ENCODE data around the gene PLSCR3. TPM values are rescaled to one million over a fixed set of nuclear protein-coding genes. Genes with fewer than 3 reads are reported as not detected.

PLSCR3 gene
- total RNA-seq, 6 experiments from 2014 or later = 5.5 to 8.9 (median 6.4) TPM

DNA sequence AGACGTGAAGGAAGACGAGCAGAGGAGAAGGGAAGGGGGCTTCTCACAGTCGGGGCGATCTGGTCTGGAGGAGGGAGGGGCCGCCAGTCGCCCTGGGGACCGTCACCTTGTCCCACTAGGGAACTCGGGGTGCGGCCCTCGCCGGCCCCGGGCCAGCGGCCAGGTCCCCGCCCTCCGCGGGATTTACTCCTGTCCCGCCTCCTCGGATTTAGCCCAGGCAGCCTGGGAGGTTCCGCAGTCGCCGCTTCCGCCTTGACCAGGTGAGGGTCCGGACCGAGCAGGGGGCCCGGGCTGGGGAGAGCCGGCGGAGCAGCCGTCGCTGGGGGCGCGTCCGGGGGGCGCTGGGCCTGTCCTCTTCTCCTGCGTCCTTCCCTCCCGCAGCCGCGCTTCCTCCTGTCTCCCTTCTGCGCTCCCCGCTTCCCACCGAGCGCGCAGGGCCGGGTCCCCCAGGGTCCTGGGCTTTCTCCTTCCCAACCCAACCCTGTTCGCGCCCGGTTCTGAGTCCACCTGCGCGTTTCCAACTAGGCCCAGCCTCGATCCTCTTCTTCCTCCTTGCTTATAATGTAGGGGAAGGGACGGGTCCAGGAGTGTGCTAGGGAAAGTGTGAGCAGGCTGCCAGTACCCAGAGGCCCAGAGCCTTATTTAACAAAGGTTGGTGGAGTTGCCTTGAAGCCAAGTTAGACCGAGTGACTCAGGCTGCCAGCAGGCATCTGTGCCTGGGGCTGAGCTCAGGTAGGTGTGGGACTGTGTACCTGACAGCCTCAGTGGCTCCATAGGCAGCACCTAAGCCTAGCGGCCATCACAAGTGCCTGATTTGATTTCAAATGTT, 13.3 kb downstream of the PLSCR3 start, which contains the start of gene TNK1:
Gene TNK1 (plus strand): TSS at position 235 of the 829 bp plus-strand sequence. CDS start 1,838 bp downstream, outside the sequence.
- Histone ChIP-seq H3K9me3 (no peaks in the 10 kb centered on the region), H3K27ac (peak within 1 kb of the TSS in 1 of 3 donors; percentile 3), H3K4me1 (peaks cover 0 to 10% (median 0%) of the 10 kb centered on the region in 4 donors), H3K27me3 (no peaks in the 10 kb centered on the region), H3K36me3 (no peaks in the 10 kb centered on the region), H3K4me3 (peak within 1 kb of the TSS; percentile 36 to 70 (median 65))
- intact Hi-C loops (cut with DNase I) = no loop called here
- TF ChIP-seq POLR2A (IDR thresholded peaks at IDR 0.05) = peak; percentile 54
- TF ChIP-seq, protein P1, sequence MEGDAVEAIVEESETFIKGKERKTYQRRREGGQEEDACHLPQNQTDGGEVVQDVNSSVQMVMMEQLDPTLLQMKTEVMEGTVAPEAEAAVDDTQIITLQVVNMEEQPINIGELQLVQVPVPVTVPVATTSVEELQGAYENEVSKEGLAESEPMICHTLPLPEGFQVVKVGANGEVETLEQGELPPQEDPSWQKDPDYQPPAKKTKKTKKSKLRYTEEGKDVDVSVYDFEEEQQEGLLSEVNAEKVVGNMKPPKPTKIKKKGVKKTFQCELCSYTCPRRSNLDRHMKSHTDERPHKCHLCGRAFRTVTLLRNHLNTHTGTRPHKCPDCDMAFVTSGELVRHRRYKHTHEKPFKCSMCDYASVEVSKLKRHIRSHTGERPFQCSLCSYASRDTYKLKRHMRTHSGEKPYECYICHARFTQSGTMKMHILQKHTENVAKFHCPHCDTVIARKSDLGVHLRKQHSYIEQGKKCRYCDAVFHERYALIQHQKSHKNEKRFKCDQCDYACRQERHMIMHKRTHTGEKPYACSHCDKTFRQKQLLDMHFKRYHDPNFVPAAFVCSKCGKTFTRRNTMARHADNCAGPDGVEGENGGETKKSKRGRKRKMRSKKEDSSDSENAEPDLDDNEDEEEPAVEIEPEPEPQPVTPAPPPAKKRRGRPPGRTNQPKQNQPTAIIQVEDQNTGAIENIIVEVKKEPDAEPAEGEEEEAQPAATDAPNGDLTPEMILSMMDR (IDR thresholded peaks at IDR 0.05) = no peak
- 0% methylated on average over 14 of the region's 52 CpGs for WGBS (ENCODE audit: insufficient coverage, low coverage, low lambda C conversion rate, missing lambda C conversion rate)
- peak; percentile 87 to 90 (median 88) for ATAC-seq
- peak; percentile 80 to 81 (median 80) for DNase-seq

DNA sequence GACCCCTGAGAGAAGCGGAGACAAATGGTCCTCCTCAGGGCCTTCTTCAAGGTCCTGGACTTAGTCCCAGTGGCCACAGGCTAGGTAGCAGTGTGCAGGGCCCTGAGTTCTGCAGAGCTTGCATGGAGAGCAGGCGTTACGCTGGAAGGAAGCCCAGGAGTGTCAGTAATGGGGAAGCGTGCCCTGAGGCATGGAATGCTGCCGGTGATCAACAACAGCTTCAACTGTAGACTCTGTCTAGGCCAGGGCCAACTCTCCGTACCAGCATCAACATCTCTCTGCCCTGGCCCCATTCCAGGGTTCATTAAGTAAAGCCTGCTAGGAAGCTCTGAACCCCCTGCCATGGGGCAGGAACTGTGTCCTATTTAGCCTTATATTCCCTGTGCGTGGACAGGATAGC, 14.0 kb downstream of the PLSCR3 start:
- TF ChIP-seq POLR2A (IDR thresholded peaks at IDR 0.05) = no peak
- TF ChIP-seq, protein P1 (IDR thresholded peaks at IDR 0.05) = no peak
- WGBS (ENCODE audit: insufficient coverage, low coverage, low lambda C conversion rate, missing lambda C conversion rate) = 20% methylated on average over 4 of the region's 7 CpGs
- Histone ChIP-seq H3K27ac (peak overlapping the region in 1 of 3 donors; percentile 3), H3K9me3 (no peaks in the 10 kb centered on the region), H3K4me3 (peak overlapping the region; percentile 36 to 70 (median 65)), H3K4me1 (peaks cover 0 to 10% (median 0%) of the 10 kb centered on the region in 4 donors), H3K27me3 (no peaks in the 10 kb centered on the region), H3K36me3 (no peaks in the 10 kb centered on the region)
- peak; percentile 65 to 84 (median 71) for DNase-seq
- ATAC-seq = peak; percentile 61 to 83 (median 72)
- intact Hi-C loops (cut with DNase I) = no loop called here

DNA sequence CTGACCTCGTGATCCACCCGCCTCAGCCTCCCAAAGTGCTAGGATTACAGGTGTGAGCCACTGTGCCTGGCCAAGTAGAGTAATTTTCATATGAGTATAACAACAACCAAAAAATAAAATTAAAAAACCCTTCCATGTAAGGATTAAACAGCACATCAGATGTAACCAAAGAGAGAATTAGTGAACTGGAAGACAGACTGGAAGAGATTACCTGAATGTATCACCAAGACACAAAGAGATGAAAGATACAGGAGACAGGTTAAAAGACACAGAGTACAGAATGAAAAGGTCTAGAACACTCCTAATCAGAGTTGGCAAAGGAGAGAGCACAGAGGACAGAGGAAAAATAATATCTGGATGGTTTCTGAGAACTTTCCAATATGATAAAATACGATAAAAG, 15.2 kb downstream of the PLSCR3 start:
- no peak for DNase-seq
- Histone ChIP-seq H3K27ac (no peak overlapping the region), H3K4me1 (peaks cover 0 to 10% (median 0%) of the 10 kb centered on the region in 4 donors), H3K4me3 (no peak overlapping the region), H3K27me3 (no peaks in the 10 kb centered on the region), H3K36me3 (no peaks in the 10 kb centered on the region), H3K9me3 (no peaks in the 10 kb centered on the region)
- ATAC-seq = no peak
- TF ChIP-seq, protein P1 (IDR thresholded peaks at IDR 0.05) = no peak
- TF ChIP-seq POLR2A (IDR thresholded peaks at IDR 0.05) = no peak
- 92% methylated on average over 3 of the region's 3 CpGs for WGBS (ENCODE audit: insufficient coverage, low coverage, low lambda C conversion rate, missing lambda C conversion rate)
- intact Hi-C loops (cut with DNase I) = no loop called here

DNA sequence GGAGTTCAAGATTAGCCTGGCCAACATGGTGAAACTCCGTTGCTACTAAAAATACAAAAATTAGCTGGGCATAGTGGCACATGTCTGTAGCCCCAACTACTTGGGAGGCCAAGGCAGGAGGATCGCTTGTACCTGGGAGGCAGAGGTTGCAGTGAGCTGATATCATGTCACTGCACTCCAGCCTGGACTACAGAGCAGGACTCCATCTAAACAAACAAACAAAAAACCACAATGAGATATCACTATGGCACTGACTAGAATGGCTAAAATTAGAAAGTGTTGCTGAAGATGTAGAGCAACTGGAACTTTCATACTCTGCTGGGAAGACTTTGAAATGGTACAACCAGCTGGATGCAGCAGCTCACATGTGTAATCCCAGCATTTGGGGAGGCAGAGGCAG, 20.0 kb downstream of the PLSCR3 start:
- H3K9me3 ChIP-seq = no peaks in the 10 kb centered on the region
- no peaks in the 10 kb centered on the region for H3K4me1 ChIP-seq
- WGBS (ENCODE audit: insufficient coverage, low coverage, low lambda C conversion rate, missing lambda C conversion rate) = no CpG with 5 or more reads among the region's 2 CpGs
- H3K27ac ChIP-seq = no peak overlapping the region
- ATAC-seq (no peak), DNase-seq (no peak)
- intact Hi-C loops (cut with DNase I) = no loop called here
- no peaks in the 10 kb centered on the region for H3K36me3 ChIP-seq
- H3K27me3 ChIP-seq = no peaks in the 10 kb centered on the region
- TF ChIP-seq POLR2A (IDR thresholded peaks at IDR 0.05) = no peak
- TF ChIP-seq, protein P1 (IDR thresholded peaks at IDR 0.05) = no peak
- H3K4me3 ChIP-seq = no peak overlapping the region

Measured in right lobe of liver (tissue), 6 donors.